WTC11 (cell line): Measurements from ENCODE around the gene PSMB11. TPM values are rescaled to one million over a fixed set of nuclear protein-coding genes. Genes with fewer than 3 reads are reported as not detected.

ENCODE experiments used
- ATAC-seq: fragments of 200-7000 bp; cut with Tn5 transposase; 2 replicates; pipeline ENCODE4 v1.10.0; 2021; ENCODE audit warnings: mild to moderate bottlenecking, moderate library complexity
- CTCF ChIA-PET: fragments of 300-600 bp; sonication (Branson Sonifier 250); formaldehyde crosslinking; loops from one replicate; lab custom pipeline; 2021; ENCODE audit warnings: antibody characterized with exemption; lab: Charles Lee
- POLR2A ChIA-PET: fragments of 350-600 bp; sonication (Branson Sonifier 250); formaldehyde crosslinking; loops from one replicate; lab custom pipeline; 2021; ENCODE audit warnings: antibody characterized with exemption; lab: Charles Lee
- DNase-seq: peaks from one replicate; pipeline ENCODE4 v3.0.0; 2021; ENCODE audit warnings: low spot score
- H3K27ac Mint-ChIP-seq: 2 replicates; pipeline ENCODE4 v1.8.0; 2021; ENCODE audit warnings: mixed read lengths
- H3K27me3 Mint-ChIP-seq: 2 replicates; pipeline ENCODE4 v1.8.0; 2021; ENCODE audit warnings: low read depth, mild to moderate bottlenecking, moderate library complexity, mixed read lengths
- H3K36me3 Mint-ChIP-seq: 2 replicates; pipeline ENCODE4 v1.8.0; 2021; ENCODE audit warnings: mixed read lengths
- H3K4me1 Mint-ChIP-seq: 2 replicates; pipeline ENCODE4 v1.8.0; 2022; ENCODE audit warnings: mixed read lengths
- H3K4me3 Mint-ChIP-seq: 2 replicates; pipeline ENCODE4 v1.8.0; 2021; ENCODE audit warnings: mild to moderate bottlenecking, moderate library complexity, mixed read lengths
- H3K9me3 Mint-ChIP-seq: 2 replicates; pipeline ENCODE4 v1.8.0; 2021; ENCODE audit warnings: mixed read lengths
- ATF3 ChIP-seq: sonication (generic); formaldehyde crosslinking; conservative IDR thresholded peaks from 2 replicates; pipeline ENCODE4 v1.8.1; 2022; ENCODE audit warnings: mild to moderate bottlenecking, missing genetic modification reagents
- CBFB ChIP-seq: sonication (generic); formaldehyde crosslinking; IDR thresholded peaks from 2 replicates; pipeline ENCODE4 v1.8.1; 2022; ENCODE audit warnings: mild to moderate bottlenecking, low read depth, missing genetic modification reagents
- CTCF ChIP-seq: fragments of 200-600 bp; IDR thresholded peaks from 2 replicates; pipeline ENCODE4 v1.8.0; 2022; ENCODE audit warnings: antibody characterized with exemption
- E2F4 ChIP-seq: sonication (generic); formaldehyde crosslinking; IDR thresholded peaks from 2 replicates; pipeline ENCODE4 v1.8.1; 2022; ENCODE audit warnings: low read depth, mild to moderate bottlenecking, moderate library complexity, missing genetic modification reagents, borderline replicate concordance
- ERG ChIP-seq: fragments of 250-450 bp; sonication (Bioruptor Pico); IDR thresholded peaks from 2 replicates; pipeline ENCODE4 v1.8.0; 2021; ENCODE audit warnings: mild to moderate bottlenecking
- ESRRA ChIP-seq: sonication (generic); formaldehyde crosslinking; IDR thresholded peaks from 2 replicates; pipeline ENCODE4 v1.8.1; 2022; ENCODE audit warnings: mild to moderate bottlenecking, missing genetic modification reagents, borderline replicate concordance
- FOXJ3 ChIP-seq: sonication (generic); formaldehyde crosslinking; IDR thresholded peaks from 2 replicates; pipeline ENCODE4 v1.9.0; 2021; ENCODE audit warnings: missing genetic modification reagents, mild to moderate bottlenecking, borderline replicate concordance
- FOXK1 ChIP-seq: sonication (generic); formaldehyde crosslinking; IDR thresholded peaks from 2 replicates; pipeline ENCODE4 v1.8.0; 2022; ENCODE audit warnings: mild to moderate bottlenecking, moderate library complexity, missing genetic modification reagents
- FOXP1 ChIP-seq: sonication (generic); formaldehyde crosslinking; IDR thresholded peaks from 2 replicates; pipeline ENCODE4 v1.8.0; 2022; ENCODE audit warnings: missing genetic modification reagents, mild to moderate bottlenecking, moderate library complexity, borderline replicate concordance
- GABPB1 ChIP-seq: sonication (generic); formaldehyde crosslinking; IDR thresholded peaks from 2 replicates; pipeline ENCODE4 v1.8.1; 2023; ENCODE audit warnings: mild to moderate bottlenecking, missing genetic modification reagents
- HMGXB4 ChIP-seq: sonication (generic); formaldehyde crosslinking; IDR thresholded peaks from 2 replicates; pipeline ENCODE4 v1.8.1; 2023; ENCODE audit warnings: mild to moderate bottlenecking, moderate library complexity, missing genetic modification reagents
- MYBL2 ChIP-seq: sonication (generic); formaldehyde crosslinking; IDR thresholded peaks from 2 replicates; pipeline ENCODE4 v1.8.1; 2023; ENCODE audit warnings: mild to moderate bottlenecking, moderate library complexity, missing genetic modification reagents
- OVOL2 ChIP-seq: fragments of 250-450 bp; sonication (Bioruptor Pico); IDR thresholded peaks from 2 replicates; pipeline ENCODE4 v1.9.0; 2021; ENCODE audit warnings: mild to moderate bottlenecking, borderline replicate concordance
- PRDM15 ChIP-seq: sonication (generic); formaldehyde crosslinking; IDR thresholded peaks from 2 replicates; pipeline ENCODE4 v1.8.0; 2022; ENCODE audit warnings: missing genetic modification reagents
- RORB ChIP-seq: fragments of 250-450 bp; sonication (Bioruptor Pico); IDR thresholded peaks from 2 replicates; pipeline ENCODE4 v1.9.0; 2021; ENCODE audit warnings: mild to moderate bottlenecking
- TEAD1 ChIP-seq: sonication (generic); formaldehyde crosslinking; IDR thresholded peaks from 2 replicates; pipeline ENCODE4 v1.8.0; 2022; ENCODE audit warnings: mild to moderate bottlenecking, missing genetic modification reagents
- ZBTB21 ChIP-seq: sonication (generic); formaldehyde crosslinking; IDR thresholded peaks from 2 replicates; pipeline ENCODE4 v1.8.1; 2023; ENCODE audit warnings: mild to moderate bottlenecking, missing genetic modification reagents, borderline replicate concordance
- ZNF121 ChIP-seq: sonication (generic); formaldehyde crosslinking; IDR thresholded peaks from 2 replicates; pipeline ENCODE4 v1.8.0; 2023; ENCODE audit warnings: missing genetic modification reagents
- ZNF671 ChIP-seq: fragments of 250-450 bp; sonication (Bioruptor Pico); IDR thresholded peaks from 2 replicates; pipeline ENCODE4 v1.8.0; 2021; ENCODE audit warnings: mild to moderate bottlenecking
- total RNA-seq: library from RNA; stranded (reverse); gene quantifications from 3 replicates; pipeline ENCODE4 v1.2.3, GENCODE V29; 2021

The PSMB11 gene
- total RNA-seq, 1 experiment from 2014 or later, result not detected

- DNase-seq, result no peak
- TF ChIP-seq GABPB1 (CRISPR knock-in tag) (0 out of 2 replicates have a peak, but pooled peaks have one; percentile 13), MYBL2 (CRISPR knock-in tag) (no peak), TEAD1 (no peak), FOXK1 (CRISPR knock-in tag) (no peak), FOXP1 (CRISPR knock-in tag) (no peak)
- Mint-ChIP-seq H3K27ac (peak overlapping the region; percentile 72), H3K27me3 (no peaks in the 10 kb centered on the region), H3K9me3 (no peaks in the 10 kb centered on the region), H3K4me1 (peaks cover 18% of the 10 kb centered on the region), H3K36me3 (peaks cover 44% of the 10 kb centered on the region), H3K4me3 (peak overlapping the region; percentile 96)
- ATAC-seq, result no peak
- ChIA-PET POLR2A (interaction anchor here (1.4 to 2.0 kb wide), 2 partner anchors 25 to 51 kb away, joined by 3 to 4 read pairs; partner anchors contain the start of gene AJUBA), CTCF (interaction anchor here (1.1 to 1.3 kb wide), 2 partner anchors 9 to 27 kb away, joined by 4 read pairs; partner anchors contain the start of gene PSMB11)
Measured at GRCh38 chr14:23033251-23033727, 8.7 kb upstream of the PSMB11 start.

- Mint-ChIP-seq H3K4me1 (peaks cover 18% of the 10 kb centered on the region), H3K4me3 (peak overlapping the region; percentile 96), H3K27me3 (no peaks in the 10 kb centered on the region), H3K27ac (peak overlapping the region; percentile 100), H3K9me3 (no peaks in the 10 kb centered on the region), H3K36me3 (peaks cover 40% of the 10 kb centered on the region)
- DNase-seq (no peak), ATAC-seq (no peak)
- TF ChIP-seq ATF3, result no peak
- TF ChIP-seq RORB, result no peak
- TF ChIP-seq ZNF121 (CRISPR knock-in tag), result no peak
- TF ChIP-seq ZBTB21 (CRISPR knock-in tag), result no peak
- TF ChIP-seq E2F4, result no peak
- no peak for TF ChIP-seq PRDM15
- TF ChIP-seq CTCF, result no peak
- TF ChIP-seq FOXJ3, result no peak
- TF ChIP-seq HMGXB4 (CRISPR knock-in tag), result no peak
- TF ChIP-seq ERG (CRISPR knock-in tag), result no peak
- TF ChIP-seq ESRRA (CRISPR knock-in tag), result no peak
- no peak for TF ChIP-seq TEAD1
- no peak for TF ChIP-seq ZNF671
- TF ChIP-seq FOXP1 (CRISPR knock-in tag), result no peak
- TF ChIP-seq CBFB (CRISPR knock-in tag), result no peak
- TF ChIP-seq GABPB1 (CRISPR knock-in tag), result no peak
- TF ChIP-seq OVOL2 (CRISPR knock-in tag), result no peak
- ChIA-PET CTCF (interaction anchor here (0.5 to 1.4 kb wide), 5 partner anchors 18 to 215 kb away, joined by 3 to 9 read pairs (median 4); no protein-coding TSS in a partner anchor), POLR2A (interaction anchor here (1.4 to 2.0 kb wide), 2 partner anchors 24 to 52 kb away, joined by 3 to 4 read pairs; partner anchors contain the start of gene AJUBA)
Measured at GRCh38 chr14:23033801-23034497, 8.1 kb upstream of the PSMB11 start.
